OCI-LY7 (cell line): ENCODE data around the gene INSYN2A.

Experiments
- EZH2phosphoT487 ChIP-seq: fragments of 200-600 bp; sonication (generic); IDR thresholded peaks from 2 replicates; pipeline ENCODE4 v1.6.1; 2018; ENCODE audit warnings: low read depth, borderline replicate concordance, mild to moderate bottlenecking, mixed run types, antibody characterized with exemption, low read length, moderate library complexity, mixed read lengths
- TF ChIP-seq, protein P1 (sequence below): fragments of 200-600 bp; sonication (generic); conservative IDR thresholded peaks from 2 replicates; pipeline ENCODE4 v1.5.1; 2014; ENCODE audit warnings: mild to moderate bottlenecking, antibody characterized with exemption, low read length, moderate library complexity, mixed read lengths

DNA sequence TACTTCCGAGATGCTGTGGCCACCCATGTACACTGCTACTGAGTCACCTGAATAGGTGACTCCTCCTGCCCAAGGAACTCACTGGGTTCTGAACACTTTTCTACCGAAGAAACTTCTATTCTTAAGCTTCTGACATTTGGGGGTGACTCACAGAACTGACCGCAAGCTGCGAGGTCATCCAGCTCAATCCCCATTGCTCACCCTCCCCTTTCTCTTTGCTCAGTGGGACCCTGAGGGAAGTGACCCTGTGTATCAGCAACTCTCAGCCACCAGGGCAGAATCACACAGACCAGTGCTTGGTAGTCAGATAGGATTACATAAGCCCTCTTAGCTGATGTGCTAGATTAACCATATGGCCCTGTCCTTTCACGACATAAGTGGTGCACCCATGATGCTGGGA is 46.3 kb downstream of the INSYN2A start:
- TF ChIP-seq, protein P1, sequence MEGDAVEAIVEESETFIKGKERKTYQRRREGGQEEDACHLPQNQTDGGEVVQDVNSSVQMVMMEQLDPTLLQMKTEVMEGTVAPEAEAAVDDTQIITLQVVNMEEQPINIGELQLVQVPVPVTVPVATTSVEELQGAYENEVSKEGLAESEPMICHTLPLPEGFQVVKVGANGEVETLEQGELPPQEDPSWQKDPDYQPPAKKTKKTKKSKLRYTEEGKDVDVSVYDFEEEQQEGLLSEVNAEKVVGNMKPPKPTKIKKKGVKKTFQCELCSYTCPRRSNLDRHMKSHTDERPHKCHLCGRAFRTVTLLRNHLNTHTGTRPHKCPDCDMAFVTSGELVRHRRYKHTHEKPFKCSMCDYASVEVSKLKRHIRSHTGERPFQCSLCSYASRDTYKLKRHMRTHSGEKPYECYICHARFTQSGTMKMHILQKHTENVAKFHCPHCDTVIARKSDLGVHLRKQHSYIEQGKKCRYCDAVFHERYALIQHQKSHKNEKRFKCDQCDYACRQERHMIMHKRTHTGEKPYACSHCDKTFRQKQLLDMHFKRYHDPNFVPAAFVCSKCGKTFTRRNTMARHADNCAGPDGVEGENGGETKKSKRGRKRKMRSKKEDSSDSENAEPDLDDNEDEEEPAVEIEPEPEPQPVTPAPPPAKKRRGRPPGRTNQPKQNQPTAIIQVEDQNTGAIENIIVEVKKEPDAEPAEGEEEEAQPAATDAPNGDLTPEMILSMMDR: no peak
- TF ChIP-seq EZH2phosphoT487: no peak
